Psoas muscle (tissue), 8 donors: ENCODE results near the gene ABCC11. TPM values are rescaled to one million over a fixed set of nuclear protein-coding genes. Genes with fewer than 3 reads are reported as not detected.
A peak's percentile ranks its signal among the peaks of the same experiment; 100 is the strongest.

Source experiments
- ATAC-seq, 4 donors: fragments of 200-7000 bp; cut with Tn5 transposase; one replicate each; pipeline ENCODE4 v1.9.1; 2020; ENCODE audit warnings: moderate library complexity in 3 of 4, mild to moderate bottlenecking in 2 of 4
- DNase-seq, 2 donors: peaks; one replicate each; pipeline ENCODE4 v3.0.0-alpha.2; 2020
- H3K27ac ChIP-seq: fragments of 200-600 bp; one replicate; pipeline ENCODE4 v1.8.0; 2022
- H3K27me3 ChIP-seq, 3 donors: fragments of 200-600 bp in 1 of 3; one replicate each; pipeline versions ENCODE4 v1.6.1 to v1.8.0; 2013 to 2022; ENCODE audit warnings: low read length in 2 of 3, mild to moderate bottlenecking in 2 of 3, moderate library complexity in 1 of 3; ENCODE audit not compliant: insufficient read depth in 3 of 3
- H3K36me3 ChIP-seq, 2 donors: fragments of 200-600 bp in 1 of 2; one replicate each; pipeline versions ENCODE4 v1.6.1 to v1.8.0; 2013 to 2022; ENCODE audit warnings: low read depth in 1 of 2, mild to moderate bottlenecking in 1 of 2, moderate library complexity in 1 of 2; ENCODE audit not compliant: insufficient read depth in 1 of 2
- H3K4me1 ChIP-seq: fragments of 200-600 bp; one replicate; pipeline ENCODE4 v1.8.0; 2022
- H3K4me3 ChIP-seq: fragments of 200-600 bp; one replicate; pipeline ENCODE4 v1.8.0; 2022; ENCODE audit warnings: mild to moderate bottlenecking
- H3K9me3 ChIP-seq: fragments of 200-600 bp; one replicate; pipeline ENCODE4 v1.8.0; 2022
- CTCF ChIP-seq: fragments of 200-600 bp; IDR thresholded peaks from one replicate; pipeline ENCODE4 v1.8.0; 2022; ENCODE audit warnings: antibody characterized with exemption
- WGBS, 3 donors: extraction: QIAGEN DNeasy Blood & Tissue Kit; methylation state at CpG; one replicate each; pipeline versions ENCODE4 v1.1.6 to v1.1.7; 2013; 5-methylcytosine and 5-hydroxymethylcytosine counted together
- intact Hi-C, 2 donors: fragments of 100-400 bp; cut with DNase I; formaldehyde crosslinking; loops; one replicate each; pipeline versions ENCODE4 v1.11.0 to v1.14.2; 2022
- long read RNA-seq, 2 donors: library from polyadenylated mRNA; unstranded; transcript quantifications; one replicate each; pipeline ENCODE4 v2.0.0, GENCODE V29; 2021
- polyA plus RNA-seq, 3 donors: library from polyadenylated mRNA; stranded (reverse); fragments of 200-250 nt; gene quantifications; one replicate each; pipeline ENCODE4 v1.2.3, GENCODE V29; 2013
- total RNA-seq, 4 donors: library from RNA; stranded (reverse); fragmentation: NEBNext Ultra II Directional in 2 of 4; extraction: Animal tissue kit (Norgen Biotek cat#: 25700) in 2 of 4; gene quantifications; one replicate each; pipeline versions ENCODE4 v1.2.1 to v1.2.4, GENCODE V29; 2021 to 2023
- donor health status: healthy with polysubstance abuse.
- donor health status: DM: no; HTN: no; CAD: no; lungs with moderate emphysema.
- donor health status: Bipolar disorder and iron deficiency.
- donor health status: healthy.
- donor health status: DM: yes; HTN: yes; CAD: no.
- donor health status: DM: no; HTN: no; CAD: no.
- donor health status: DM: no; HTN: no; CAD: no.
- donor health status: DM: yes; HTN: yes; CAD: no.

ABCC11 gene
- total RNA-seq, result under 1 TPM in 3 of 4 donors, not detected in 1; 0.18 to 0.22 (median 0.21) TPM
- polyA plus RNA-seq, result under 1 TPM; 0.05 to 0.12 (median 0.11) TPM
- long read RNA-seq, donor 1, result 0 reads
- long read RNA-seq, donor 2, result 0 reads

DNA sequence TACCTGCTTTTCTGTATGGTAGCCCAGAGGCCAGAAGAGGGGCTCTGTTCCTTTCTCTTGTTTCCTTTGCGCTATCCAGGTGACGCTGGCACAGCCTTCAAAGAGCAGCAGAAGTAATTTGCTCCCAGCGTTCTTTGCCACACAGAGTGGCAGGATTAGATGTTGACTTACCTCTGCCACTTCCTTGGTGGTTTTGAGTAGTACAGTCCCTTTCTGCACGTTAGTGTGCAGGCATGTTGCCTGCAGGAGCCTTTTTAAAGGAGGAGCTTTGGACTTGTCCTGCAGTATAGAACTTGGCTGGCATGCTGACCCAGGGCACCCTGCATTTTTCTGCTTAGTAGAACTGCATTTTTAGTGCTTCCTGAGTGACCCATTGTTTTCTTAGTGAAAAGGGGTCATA is at the start of gene ABCC11:
Gene ABCC11 (minus strand): TSS at position 229 of the 400 bp plus-strand sequence. CDS start 15,618 bp downstream, outside the sequence.
- Histone ChIP-seq H3K27me3 (no peaks in the 10 kb centered on the region), H3K9me3 (no peaks in the 10 kb centered on the region), H3K27ac (no peak within 1 kb of the TSS), H3K4me3 (peak within 1 kb of the TSS; percentile 87), H3K36me3 (peaks cover 3% of the 10 kb centered on the region in 2 donors), H3K4me1 (peaks cover 37% of the 10 kb centered on the region)
- 35 to 43% (median 39%) methylated on average over 4 of the region's 4 CpGs for WGBS, 3 donors
- ATAC-seq, result no peak
- no peak for TF ChIP-seq CTCF
- DNase-seq, result no peak
- intact Hi-C loops, result loop anchor here (10.0 kb wide), 1 partner anchor 377 kb away; no protein-coding TSS in a partner anchor

DNA sequence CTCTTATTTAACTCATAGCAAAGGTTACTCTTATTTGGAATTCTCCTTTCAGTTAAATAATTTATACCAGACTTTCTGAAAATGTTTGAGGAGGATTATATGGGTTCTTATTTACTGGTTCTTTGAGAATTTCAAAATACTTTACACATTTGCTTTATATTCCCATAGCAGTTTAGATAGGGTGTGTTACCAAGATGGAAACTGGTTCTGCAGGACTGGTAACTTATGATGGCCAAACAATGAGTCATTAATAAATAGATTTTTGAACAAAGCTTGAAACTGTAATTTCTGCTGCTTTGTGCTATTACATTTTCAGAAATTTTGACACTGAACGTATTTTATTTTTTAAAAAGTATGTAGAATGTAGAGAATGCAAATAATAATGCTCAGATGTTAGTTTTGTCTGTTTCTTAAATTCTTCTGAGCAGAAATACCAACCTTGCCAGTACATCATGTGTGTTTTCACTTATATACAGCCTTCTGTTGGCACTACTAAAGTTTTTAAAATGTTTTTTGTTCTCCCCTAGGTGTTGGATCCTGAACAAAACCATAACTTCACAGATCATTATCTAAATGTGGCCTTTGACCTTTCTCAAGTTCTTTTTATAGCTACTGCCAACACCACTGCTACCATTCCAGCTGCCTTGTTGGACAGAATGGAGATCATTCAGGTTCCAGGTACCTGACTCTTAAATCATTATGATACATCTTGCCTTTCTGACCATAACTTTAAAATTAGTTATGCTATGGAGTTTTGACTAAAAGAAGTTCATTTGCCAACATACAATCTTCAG is 48.3 kb upstream of the ABCC11 start:
- Histone ChIP-seq H3K4me3 (no peak overlapping the region), H3K27me3 (no peaks in the 10 kb centered on the region), H3K4me1 (peaks cover 16% of the 10 kb centered on the region), H3K9me3 (no peaks in the 10 kb centered on the region), H3K27ac (no peak overlapping the region), H3K36me3 (peaks cover under 1 to 61% of the 10 kb centered on the region in 2 donors)
- DNase-seq (no peak), ATAC-seq (no peak)
- no peak for TF ChIP-seq CTCF
- intact Hi-C loops, result no loop called here
- 73 to 85% (median 80%) methylated on average over 1 of the region's 1 CpG for WGBS, 3 donors

- DNase-seq, result no peak
- Histone ChIP-seq H3K4me3 (no peak overlapping the region), H3K36me3 (peaks cover 4 to 61% of the 10 kb centered on the region in 2 donors), H3K27me3 (no peaks in the 10 kb centered on the region), H3K9me3 (no peaks in the 10 kb centered on the region), H3K27ac (no peak overlapping the region), H3K4me1 (peaks cover 8% of the 10 kb centered on the region)
- intact Hi-C loops, result no loop called here
- WGBS, 3 donors, result 93 to 100% (median 95%) methylated on average over 1 of the region's 1 CpG
- no peak for TF ChIP-seq CTCF
- ATAC-seq, result no peak
Measured at GRCh38 chr16:48294724-48295123, 47.4 kb upstream of the ABCC11 start.

DNA sequence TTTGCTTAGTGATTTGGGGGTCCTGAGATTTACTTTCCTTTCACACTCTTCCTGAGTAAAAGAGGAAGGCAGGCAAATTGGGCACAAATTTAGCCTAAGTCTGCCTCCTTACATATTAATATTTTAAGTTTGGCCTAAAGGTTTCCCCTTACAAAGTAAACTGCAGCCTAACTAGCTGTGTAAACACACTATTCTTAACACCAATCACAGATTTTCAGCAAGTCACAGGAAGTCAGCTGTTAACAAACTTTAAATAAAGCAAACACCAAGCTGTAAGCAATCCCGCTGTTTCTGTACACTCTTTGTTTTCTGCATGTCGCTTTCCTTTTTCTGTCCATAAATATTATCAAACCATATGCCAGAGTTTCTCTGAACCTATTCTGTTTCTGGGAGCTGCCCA is 45.1 kb upstream of the ABCC11 start:
- Histone ChIP-seq H3K4me1 (peaks cover 8% of the 10 kb centered on the region), H3K27me3 (no peaks in the 10 kb centered on the region), H3K9me3 (no peaks in the 10 kb centered on the region), H3K36me3 (peaks cover 6 to 62% of the 10 kb centered on the region in 2 donors), H3K27ac (no peak overlapping the region), H3K4me3 (no peak overlapping the region)
- ATAC-seq (no peak), DNase-seq (no peak)
- TF ChIP-seq CTCF, result no peak
- intact Hi-C loops, result no loop called here
- WGBS, 3 donors, result 68 to 82% (median 72%) methylated on average over 2 of the region's 2 CpGs
